Measurements from ENCODE around the gene RAPGEF2. TPM values are rescaled to one million over a fixed set of nuclear protein-coding genes. Genes with fewer than 3 reads are reported as not detected.

RAPGEF2 gene
- total and polyA plus RNA-seq, 9 of the 15 experiments (the other 6 are each of a cell fraction or from before 2014, with no cell fraction given) = 3.1 to 32.6 (median 23.1) TPM

GRCh38 chr4:159195361-159195769 lies 92.5 kb downstream of the RAPGEF2 start (continued):
- TF ChIP-seq NFE2L1 (tag; IDR thresholded peaks at IDR 0.05; ENCODE audit: borderline replicate concordance, low read depth) = no peak
- no peak for TF ChIP-seq TAF7 (tag; IDR thresholded peaks at IDR 0.05)
- no peak for TF ChIP-seq ZNF324 (CRISPR knock-in tag; IDR thresholded peaks at IDR 0.05)
- no peak for TF ChIP-seq PYGO2 (tag; IDR thresholded peaks at IDR 0.05)
- peak; percentile 74 for TF ChIP-seq TFAP4 (CRISPR knock-in tag; IDR thresholded peaks at IDR 0.05; ENCODE audit: borderline replicate concordance)
- TF ChIP-seq ETV1 (tag; conservative IDR thresholded peaks at IDR 0.05; ENCODE audit: low read depth) = no peak
- no peak for TF ChIP-seq HINFP (tag; conservative IDR thresholded peaks at IDR 0.05; ENCODE audit: low read depth)
- no peak for TF ChIP-seq KLF1 (tag; IDR thresholded peaks at IDR 0.05)
- TF ChIP-seq RNF219 (CRISPR knock-in tag; IDR thresholded peaks at IDR 0.05) = no peak
- TF ChIP-seq GTF2A2 (tag; IDR thresholded peaks at IDR 0.05) = no peak
- no peak for TF ChIP-seq RBM17 (IDR thresholded peaks at IDR 0.05; ENCODE audit: borderline replicate concordance, low read depth, low read length)
- peak; percentile 93 for TF ChIP-seq STAT5A (IDR thresholded peaks at IDR 0.05; ENCODE audit: borderline replicate concordance, low read length)
- TF ChIP-seq ZNF780A (CRISPR knock-in tag; IDR thresholded peaks at IDR 0.05) = no peak
- no peak for TF ChIP-seq ZNF124 (CRISPR knock-in tag; IDR thresholded peaks at IDR 0.05)
- peak; percentile 98 for TF ChIP-seq CBFA2T3 (IDR thresholded peaks at IDR 0.05)
- no peak for TF ChIP-seq ZKSCAN8 (CRISPR knock-in tag; IDR thresholded peaks at IDR 0.05)
- TF ChIP-seq, protein P1, sequence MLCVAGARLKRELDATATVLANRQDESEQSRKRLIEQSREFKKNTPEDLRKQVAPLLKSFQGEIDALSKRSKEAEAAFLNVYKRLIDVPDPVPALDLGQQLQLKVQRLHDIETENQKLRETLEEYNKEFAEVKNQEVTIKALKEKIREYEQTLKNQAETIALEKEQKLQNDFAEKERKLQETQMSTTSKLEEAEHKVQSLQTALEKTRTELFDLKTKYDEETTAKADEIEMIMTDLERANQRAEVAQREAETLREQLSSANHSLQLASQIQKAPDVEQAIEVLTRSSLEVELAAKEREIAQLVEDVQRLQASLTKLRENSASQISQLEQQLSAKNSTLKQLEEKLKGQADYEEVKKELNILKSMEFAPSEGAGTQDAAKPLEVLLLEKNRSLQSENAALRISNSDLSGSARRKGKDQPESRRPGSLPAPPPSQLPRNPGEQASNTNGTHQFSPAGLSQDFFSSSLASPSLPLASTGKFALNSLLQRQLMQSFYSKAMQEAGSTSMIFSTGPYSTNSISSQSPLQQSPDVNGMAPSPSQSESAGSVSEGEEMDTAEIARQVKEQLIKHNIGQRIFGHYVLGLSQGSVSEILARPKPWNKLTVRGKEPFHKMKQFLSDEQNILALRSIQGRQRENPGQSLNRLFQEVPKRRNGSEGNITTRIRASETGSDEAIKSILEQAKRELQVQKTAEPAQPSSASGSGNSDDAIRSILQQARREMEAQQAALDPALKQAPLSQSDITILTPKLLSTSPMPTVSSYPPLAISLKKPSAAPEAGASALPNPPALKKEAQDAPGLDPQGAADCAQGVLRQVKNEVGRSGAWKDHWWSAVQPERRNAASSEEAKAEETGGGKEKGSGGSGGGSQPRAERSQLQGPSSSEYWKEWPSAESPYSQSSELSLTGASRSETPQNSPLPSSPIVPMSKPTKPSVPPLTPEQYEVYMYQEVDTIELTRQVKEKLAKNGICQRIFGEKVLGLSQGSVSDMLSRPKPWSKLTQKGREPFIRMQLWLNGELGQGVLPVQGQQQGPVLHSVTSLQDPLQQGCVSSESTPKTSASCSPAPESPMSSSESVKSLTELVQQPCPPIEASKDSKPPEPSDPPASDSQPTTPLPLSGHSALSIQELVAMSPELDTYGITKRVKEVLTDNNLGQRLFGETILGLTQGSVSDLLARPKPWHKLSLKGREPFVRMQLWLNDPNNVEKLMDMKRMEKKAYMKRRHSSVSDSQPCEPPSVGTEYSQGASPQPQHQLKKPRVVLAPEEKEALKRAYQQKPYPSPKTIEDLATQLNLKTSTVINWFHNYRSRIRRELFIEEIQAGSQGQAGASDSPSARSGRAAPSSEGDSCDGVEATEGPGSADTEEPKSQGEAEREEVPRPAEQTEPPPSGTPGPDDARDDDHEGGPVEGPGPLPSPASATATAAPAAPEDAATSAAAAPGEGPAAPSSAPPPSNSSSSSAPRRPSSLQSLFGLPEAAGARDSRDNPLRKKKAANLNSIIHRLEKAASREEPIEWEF (CRISPR knock-in tag; IDR thresholded peaks at IDR 0.05) = peak; percentile 19; the same call in 1 of the 2 replicates
